ENCODE data around the gene RSRC1.
"Not testable (repeated sequence)": the region's sequence is repeated elsewhere in the genome, so short reads cannot be mapped to it uniquely, and the experiment has no call there.

Gene RSRC1

DNA sequence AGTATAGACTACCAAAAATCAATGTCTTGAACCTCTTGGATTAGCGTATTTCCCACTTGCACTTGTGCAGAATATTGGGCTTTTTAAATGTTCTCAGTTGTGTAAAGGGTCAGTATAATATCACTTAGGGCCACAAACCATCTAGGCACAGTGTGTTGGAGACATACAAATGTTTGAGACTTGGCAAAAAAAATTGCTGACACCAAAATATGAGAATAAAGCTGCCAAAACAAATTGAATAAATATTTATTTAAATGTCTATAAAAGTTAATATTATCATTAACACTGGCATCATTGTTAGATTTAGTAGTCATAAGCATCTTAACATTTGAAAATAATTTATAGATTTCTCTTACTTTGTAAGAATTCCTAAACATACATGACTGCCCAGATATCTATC, 430.2 kb downstream of the RSRC1 start:
- DNase-seq = no peak

GRCh38 chr3:158548691-158549090, 438.8 kb downstream of the RSRC1 start:
- no peak for DNase-seq

- DNase-seq = not testable (repeated sequence)
These were observed 440.0 kb downstream of the RSRC1 start for GRCh38 chr3:158549938-158550337.

DNA sequence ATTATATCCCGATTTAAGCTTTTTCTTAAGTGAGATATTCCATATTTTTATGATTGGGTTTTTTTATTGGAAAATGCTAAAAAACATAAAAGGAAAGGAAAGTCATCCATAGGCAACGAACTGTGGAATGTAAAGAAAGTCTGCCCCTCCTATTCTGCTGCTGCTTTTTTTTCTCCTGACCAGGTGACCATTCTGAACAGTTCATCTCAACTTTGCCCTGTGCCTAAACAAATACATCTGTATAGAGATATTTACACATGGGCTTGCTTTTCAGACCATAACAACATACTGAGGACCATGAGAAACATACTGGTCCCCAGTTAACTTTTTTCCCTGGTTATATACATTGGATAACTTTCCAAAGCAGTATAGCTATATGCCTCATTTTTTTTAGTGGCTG, 442.2 kb downstream of the RSRC1 start:
- no peak for DNase-seq

- no peak for DNase-seq
These were observed 449.6 kb downstream of the RSRC1 start for GRCh38 chr3:158559504-158559903.

GRCh38 chr3:158560979-158561378, 451.1 kb downstream of the RSRC1 start:
- DNase-seq = no peak

GRCh38 chr3:158562674-158563073, 452.8 kb downstream of the RSRC1 start:
- no peak for DNase-seq

DNA sequence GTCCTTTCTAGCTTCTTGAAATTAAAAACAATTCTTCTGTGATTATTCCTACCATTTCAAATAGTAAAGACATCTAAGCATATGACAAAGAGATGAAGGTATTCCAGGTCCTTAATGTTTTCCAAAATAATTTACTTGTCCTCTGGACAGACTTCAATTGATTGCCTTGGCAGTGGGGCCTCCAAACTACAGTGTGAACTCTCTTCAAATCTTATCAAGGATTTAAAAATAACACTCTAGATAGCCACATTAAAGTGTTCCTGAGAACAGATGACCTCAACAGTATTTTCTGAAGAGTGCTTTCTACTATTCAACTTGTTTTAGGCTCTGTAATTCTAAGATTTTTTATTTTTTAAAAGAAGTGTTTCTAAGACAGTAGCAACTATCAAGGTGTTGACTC, 453.2 kb downstream of the RSRC1 start:
- DNase-seq = no peak

DNA sequence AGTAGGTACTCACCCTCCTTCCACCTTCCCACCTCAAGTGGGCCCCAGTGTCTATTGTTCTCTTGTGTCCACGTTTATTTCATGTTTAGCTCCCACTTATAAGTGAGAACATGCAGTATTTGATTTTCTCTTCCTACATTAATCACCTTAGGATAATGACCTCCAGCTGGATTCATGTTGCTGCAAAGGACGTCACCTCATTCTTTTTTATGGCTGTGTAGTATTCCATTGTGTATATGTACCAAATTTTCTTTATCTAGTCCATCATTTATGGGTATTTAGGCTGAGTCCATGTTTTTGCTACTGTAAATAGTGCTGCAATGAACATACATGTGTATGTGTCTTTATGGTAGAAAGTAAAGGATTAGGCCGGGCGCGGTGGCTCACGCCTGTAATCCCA, 455.2 kb downstream of the RSRC1 start:
- DNase-seq = no peak

DNA sequence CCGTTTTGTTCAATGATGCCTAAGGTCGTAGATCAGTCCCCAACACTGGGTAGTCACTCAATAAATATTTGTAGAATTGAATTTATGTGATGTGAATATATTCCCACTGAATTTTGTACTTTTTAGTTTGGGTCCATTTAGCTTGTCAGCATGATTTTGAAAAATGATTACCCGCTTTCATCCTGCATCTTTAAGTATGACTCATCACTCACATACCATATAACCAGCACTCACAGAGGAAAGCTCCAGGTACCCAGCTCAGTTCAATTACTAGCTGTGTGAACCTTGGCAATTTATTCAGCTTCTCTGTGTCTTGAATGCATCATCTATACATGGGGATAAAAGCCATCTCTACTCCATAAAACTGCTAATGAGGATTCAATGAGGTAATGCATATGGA, 458.9 kb downstream of the RSRC1 start:
- DNase-seq = no peak

DNA sequence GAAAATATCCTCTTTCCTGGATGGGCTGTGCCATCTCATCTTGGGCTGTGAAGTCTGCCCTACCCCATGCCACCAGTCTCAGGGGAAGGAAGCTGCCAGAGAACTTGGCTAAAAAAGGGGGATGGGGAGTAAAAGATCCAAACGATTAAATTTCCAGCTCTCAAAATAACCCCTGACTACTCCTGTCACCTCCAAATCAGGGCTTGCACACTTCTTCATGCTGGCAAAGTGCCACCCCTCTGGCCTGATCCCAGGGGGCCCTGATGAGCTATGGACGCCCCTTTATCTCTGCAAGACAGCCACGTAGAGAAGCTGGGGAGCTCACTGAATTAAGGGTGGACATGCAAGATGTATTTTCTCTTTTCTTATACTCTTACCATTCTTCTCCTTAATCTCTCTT, 459.9 kb downstream of the RSRC1 start:
- DNase-seq = no peak

DNA sequence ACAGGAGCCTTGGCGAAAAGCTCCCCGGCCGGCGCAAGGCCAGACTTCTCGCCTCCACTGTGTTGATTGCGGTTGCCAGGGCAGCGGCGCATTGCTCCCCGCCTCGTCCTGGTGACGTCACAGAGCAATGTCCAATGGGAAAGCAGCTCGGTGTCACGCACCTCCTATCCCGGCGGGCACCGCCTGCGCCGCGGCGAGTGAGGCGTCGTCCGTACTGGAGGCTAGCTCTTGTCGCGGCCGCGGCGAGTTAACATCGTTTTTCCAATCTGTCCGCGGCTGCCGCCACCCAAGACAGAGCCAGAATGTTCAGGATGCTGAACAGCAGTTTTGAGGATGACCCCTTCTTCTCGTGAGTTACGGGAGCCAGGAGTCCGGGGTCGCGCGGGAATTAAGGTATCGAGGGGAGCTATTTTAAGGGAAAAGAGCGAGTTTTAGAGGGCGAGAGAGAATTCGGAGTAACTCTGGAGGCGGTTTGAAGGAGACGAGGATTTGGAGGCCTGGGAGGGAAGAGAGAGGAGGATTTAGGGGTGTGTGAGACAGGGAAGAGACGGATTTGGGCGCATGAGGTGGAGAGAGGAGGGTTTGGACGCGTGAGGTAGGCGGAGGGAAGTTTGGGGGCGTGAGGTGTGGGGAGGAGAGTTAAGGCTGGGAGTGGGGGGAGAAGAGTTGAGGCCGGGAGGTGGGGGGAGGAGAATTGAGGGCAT, 461.3 kb downstream of the RSRC1 start, which contains the start of gene MLF1:
Gene MLF1 (plus strand): TSS at position 196 of the 704 bp plus-strand sequence. CDS start 107 bp downstream, at position 303.
- DNase-seq = peak; percentile 90

DNA sequence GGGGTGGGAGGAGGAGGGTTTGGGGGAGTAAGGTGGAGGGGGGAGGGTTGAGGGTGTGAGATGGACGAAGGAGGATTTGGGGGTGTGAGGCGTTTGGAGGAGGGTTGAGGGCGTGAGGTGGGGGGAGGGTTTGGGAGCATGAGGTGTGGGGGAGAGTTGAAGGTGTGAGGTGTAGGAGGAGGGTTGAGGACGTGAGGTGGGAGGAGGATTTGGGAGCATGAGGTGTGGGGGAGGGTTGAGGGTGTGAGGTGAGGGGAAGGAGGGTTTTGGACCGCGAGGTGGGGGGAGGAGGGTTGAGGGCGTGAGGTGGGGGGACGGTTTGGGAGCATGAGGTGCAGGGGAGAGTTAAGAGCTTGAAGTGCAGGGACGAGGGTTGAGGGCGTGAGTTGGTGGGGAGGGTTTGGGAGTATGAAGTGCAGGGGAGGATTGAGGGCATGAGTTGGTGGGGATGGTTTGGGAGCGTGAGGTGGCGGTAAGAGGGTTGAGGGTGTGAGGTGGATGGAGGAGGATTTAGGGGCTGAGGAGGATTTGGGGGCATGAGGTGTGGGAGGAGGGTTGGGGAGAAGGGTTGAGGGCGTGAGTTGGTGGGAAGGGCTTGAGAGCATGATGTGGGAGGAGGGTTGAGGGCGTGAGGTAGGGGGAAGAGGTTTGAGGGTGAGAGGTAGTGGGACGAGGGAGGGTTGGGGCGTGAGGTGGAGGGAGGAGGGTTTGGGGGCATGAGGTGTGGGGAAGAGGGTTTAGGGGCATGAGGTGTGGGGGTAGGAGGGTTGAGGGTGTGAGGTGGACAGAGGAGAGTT, 462.3 kb downstream of the RSRC1 start:
- DNase-seq = no peak

DNA sequence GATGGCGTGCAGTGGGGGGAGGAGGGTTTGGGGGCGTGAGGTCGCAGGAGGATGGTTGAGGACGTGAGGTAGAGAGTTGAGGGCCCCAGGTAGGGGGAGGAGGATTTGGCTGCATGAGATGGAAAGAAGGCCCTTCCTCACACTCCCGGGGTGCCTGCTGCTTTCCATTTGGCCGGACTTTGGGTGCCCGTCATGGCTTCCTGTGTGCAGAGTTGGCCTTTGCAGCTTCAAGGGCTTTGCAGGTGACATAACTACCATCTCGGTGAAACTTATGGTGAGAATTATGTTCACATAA, 462.8 kb downstream of the RSRC1 start:
- DNase-seq = no peak

DNA sequence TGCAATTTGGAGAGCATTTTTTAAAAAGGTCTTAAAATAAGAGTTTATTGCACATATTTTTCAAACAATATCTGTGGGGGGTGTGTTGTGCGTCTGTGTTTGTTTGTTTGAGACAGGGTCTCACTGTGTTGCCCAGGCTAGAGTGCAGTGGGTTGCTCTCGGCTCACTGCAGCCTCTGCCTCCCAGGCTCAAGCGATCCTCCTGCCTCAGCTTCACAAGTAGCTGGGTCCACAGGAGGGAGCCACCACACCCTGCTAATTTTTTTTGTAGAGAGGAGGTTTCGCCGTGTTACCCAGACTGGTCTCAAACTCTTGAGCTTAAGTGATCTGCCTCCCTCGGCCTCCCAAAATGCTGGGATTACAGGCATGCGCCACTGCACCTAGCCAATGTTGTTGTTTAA, 463.8 kb downstream of the RSRC1 start:
- DNase-seq = no peak

GRCh38 chr3:158574646-158575045, 464.8 kb downstream of the RSRC1 start:
- no peak for DNase-seq

- DNase-seq = no peak
These were observed 480.3 kb downstream of the RSRC1 start for GRCh38 chr3:158590223-158590622.
